SK-N-MC (cell line): Measurements from ENCODE around the gene CCDC158.

ENCODE experiments used
- EZH2 ChIP-seq: fragments of 200-600 bp; sonication (generic); IDR thresholded peaks from one replicate; pipeline ENCODE4 v1.6.1; 2017; ENCODE audit warnings: antibody characterized with exemption
- POLR2AphosphoS5 ChIP-seq: IDR thresholded peaks from 2 replicates; pipeline ENCODE4 v1.6.1; 2012; ENCODE audit warnings: mild to moderate bottlenecking, low read depth, low read length, borderline replicate concordance

- TF ChIP-seq EZH2, result no peak
- TF ChIP-seq POLR2AphosphoS5, result no peak
Measured at GRCh38 chr4:76380561-76380960, 40.4 kb downstream of the CCDC158 start.
